SH-SY5Y (cell line): ENCODE results near the gene PSD.

Experiments
- GATA2 ChIP-seq: IDR thresholded peaks from 2 replicates; pipeline ENCODE4 v1.6.1; 2011; ENCODE audit warnings: mild to moderate bottlenecking, low read depth, low read length
- GATA3 ChIP-seq: IDR thresholded peaks from 2 replicates; pipeline ENCODE4 v1.6.1; 2011; ENCODE audit warnings: low read depth, mild to moderate bottlenecking, low read length, moderate library complexity

DNA sequence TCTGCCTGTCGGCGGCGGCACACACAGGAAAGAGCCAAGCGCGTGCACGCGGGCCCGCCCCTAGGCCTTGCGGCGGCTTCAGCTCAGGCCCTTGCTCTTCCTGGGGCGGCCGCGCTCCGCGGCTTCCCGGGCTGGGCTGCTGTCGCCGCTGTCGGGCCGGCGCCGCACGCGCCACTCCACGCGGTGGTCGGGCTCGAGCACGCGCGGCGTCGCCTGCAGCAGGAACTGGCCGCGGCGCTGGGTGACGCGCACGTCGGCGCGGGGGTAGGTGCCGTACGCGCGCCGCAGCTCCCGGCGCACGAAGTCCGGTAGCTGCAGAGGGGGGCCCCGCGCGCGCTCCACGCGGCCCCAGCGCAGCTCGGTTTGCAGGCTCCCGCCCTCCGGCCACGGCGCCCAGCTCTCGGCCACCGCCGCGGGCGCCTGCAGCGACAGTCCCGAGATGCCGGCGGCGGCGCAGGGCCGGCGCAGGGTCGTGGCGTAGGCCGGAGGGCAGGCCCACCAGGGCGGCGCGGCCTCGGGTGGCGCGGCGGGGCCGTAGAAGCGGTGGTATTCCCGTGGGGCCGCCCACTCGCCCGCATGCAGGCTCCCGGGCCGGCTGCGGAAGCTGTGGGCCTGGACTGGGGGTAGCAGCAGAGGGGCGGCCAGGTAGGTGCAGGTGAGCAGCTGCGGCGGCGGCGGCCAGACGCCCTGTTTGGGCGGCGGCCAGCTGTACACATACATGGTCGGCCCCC, 32.0 kb upstream of the PSD start:
- TF ChIP-seq GATA2 (no peak), GATA3 (no peak)
